Astrocyte of the cerebellum (primary cell): ENCODE data around the gene GLI2.

Source experiments
- DNase-seq: peaks from one replicate; pipeline ENCODE4 v3.0.0-alpha.2; 2011; ENCODE audit warnings: low read depth
- H3K4me3 ChIP-seq: 2 replicates; pipeline ENCODE4 v1.5.1; 2011; ENCODE audit warnings: mild to moderate bottlenecking, low read depth, low read length, moderate library complexity
- CTCF ChIP-seq: IDR thresholded peaks from 2 replicates; pipeline ENCODE4 v1.5.1; 2012; ENCODE audit warnings: low read length, low read depth, moderate library complexity, mild to moderate bottlenecking; ENCODE audit errors: missing control alignments
- in situ Hi-C: cut with HindIII; loops from 2 replicates; pipeline ENCODE4 v1.10.0; 2017; ENCODE audit warnings: low sequenced_read_pairs

GLI2 gene

GRCh38 chr2:120769787-120770120 lies 34.1 kb downstream of the GLI2 start:
- no peak overlapping the region for H3K4me3 ChIP-seq
- no peak for DNase-seq
- in situ Hi-C loops: no loop called here

GRCh38 chr2:120770176-120770575 lies 34.5 kb downstream of the GLI2 start:
- TF ChIP-seq CTCF: no peak
- no peak overlapping the region for H3K4me3 ChIP-seq
- in situ Hi-C loops: no loop called here
- no peak for DNase-seq

More at GRCh38 chr2:120769787-120770120, 34.1 kb downstream of the GLI2 start:
- TF ChIP-seq CTCF: no peak

GRCh38 chr2:120770641-120771040 lies 35.0 kb downstream of the GLI2 start:
- in situ Hi-C loops: no loop called here
- H3K4me3 ChIP-seq: no peak overlapping the region
- TF ChIP-seq CTCF: no peak
- DNase-seq: no peak

- no peak for TF ChIP-seq CTCF
- no peak overlapping the region for H3K4me3 ChIP-seq
- in situ Hi-C loops: no loop called here
- DNase-seq: peak; percentile 81
Measured at GRCh38 chr2:120771111-120771780, 35.6 kb downstream of the GLI2 start.

GRCh38 chr2:120771781-120772208 lies 36.1 kb downstream of the GLI2 start:
- no peak overlapping the region for H3K4me3 ChIP-seq
- no peak for TF ChIP-seq CTCF
- no peak for DNase-seq
- in situ Hi-C loops: no loop called here

- no peak for DNase-seq
- in situ Hi-C loops: no loop called here
- no peak overlapping the region for H3K4me3 ChIP-seq
- no peak for TF ChIP-seq CTCF
Measured at GRCh38 chr2:120772261-120772660, 36.6 kb downstream of the GLI2 start.
